ENCODE measurements around the gene TTC38. TPM values are rescaled to one million over a fixed set of nuclear protein-coding genes. Genes with fewer than 3 reads are reported as not detected.
A peak's percentile ranks its signal among the peaks of the same experiment; 100 is the strongest.

The TTC38 gene
- total RNA-seq (24.7 TPM), polyA plus RNA-seq (32.6 TPM)

- WGBS = under 1% methylated on average over 74 of the region's 74 CpGs
Observed at GRCh38 chr22:46267431-46268279, at the start of gene TTC38. Gene TTC38, plus strand, starts transcription at chr22:46268008. Its CDS starts 32 bp downstream, at chr22:46268040.

GRCh38 chr22:46219636-46220035, 48.2 kb upstream of the TTC38 start:
- DNase-seq (ENCODE audit: extremely low spot score) = no peak
- Histone ChIP-seq H3K36me3 (ENCODE audit: insufficient read depth) (peaks cover 2% of the 10 kb centered on the region), H3K27ac (ENCODE audit: low read depth) (no peak overlapping the region), H3K4me3 (ENCODE audit: low read depth, low read length) (no peak overlapping the region), H3K4me1 (ENCODE audit: insufficient read depth) (no peaks in the 10 kb centered on the region)
- 84% methylated on average over 10 of the region's 10 CpGs for WGBS

More at GRCh38 chr22:46267431-46268279, at the start of gene TTC38:
- Histone ChIP-seq H3K36me3 (ENCODE audit: insufficient read depth) (peaks cover 4% of the 10 kb centered on the region), H3K27ac (ENCODE audit: low read depth) (peak within 1 kb of the TSS; percentile 60), H3K4me3 (ENCODE audit: low read depth, low read length) (peak within 1 kb of the TSS; percentile 87), H3K4me1 (ENCODE audit: insufficient read depth) (no peaks in the 10 kb centered on the region)
- DNase-seq (ENCODE audit: extremely low spot score) = peak; percentile 39

GRCh38 chr22:46220921-46221320, 46.9 kb upstream of the TTC38 start:
- Histone ChIP-seq H3K4me1 (ENCODE audit: insufficient read depth) (no peaks in the 10 kb centered on the region), H3K36me3 (ENCODE audit: insufficient read depth) (peaks cover 2% of the 10 kb centered on the region), H3K4me3 (ENCODE audit: low read depth, low read length) (no peak overlapping the region), H3K27ac (ENCODE audit: low read depth) (no peak overlapping the region)
- 94% methylated on average over 5 of the region's 5 CpGs for WGBS
- no peak for DNase-seq (ENCODE audit: extremely low spot score)

GRCh38 chr22:46224044-46224897, 43.5 kb upstream of the TTC38 start:
- Histone ChIP-seq H3K36me3 (ENCODE audit: insufficient read depth) (peaks cover 2% of the 10 kb centered on the region), H3K4me1 (ENCODE audit: insufficient read depth) (no peaks in the 10 kb centered on the region), H3K4me3 (ENCODE audit: low read depth, low read length) (no peak overlapping the region), H3K27ac (ENCODE audit: low read depth) (no peak overlapping the region)
- WGBS = 86% methylated on average over 23 of the region's 23 CpGs
- no peak for DNase-seq (ENCODE audit: extremely low spot score)

GRCh38 chr22:46224898-46225290, 42.9 kb upstream of the TTC38 start:
- Histone ChIP-seq H3K36me3 (ENCODE audit: insufficient read depth) (no peaks in the 10 kb centered on the region), H3K4me1 (ENCODE audit: insufficient read depth) (no peaks in the 10 kb centered on the region), H3K27ac (ENCODE audit: low read depth) (no peak overlapping the region), H3K4me3 (ENCODE audit: low read depth, low read length) (no peak overlapping the region)
- 77% methylated on average over 10 of the region's 10 CpGs for WGBS
- DNase-seq (ENCODE audit: extremely low spot score) = no peak

- Histone ChIP-seq H3K27ac (ENCODE audit: low read depth) (no peak overlapping the region), H3K4me3 (ENCODE audit: low read depth, low read length) (no peak overlapping the region), H3K4me1 (ENCODE audit: insufficient read depth) (no peaks in the 10 kb centered on the region), H3K36me3 (ENCODE audit: insufficient read depth) (no peaks in the 10 kb centered on the region)
- WGBS = 92% methylated on average over 7 of the region's 7 CpGs
- DNase-seq (ENCODE audit: extremely low spot score) = no peak
Observed at GRCh38 chr22:46225631-46226030, 42.2 kb upstream of the TTC38 start.

- Histone ChIP-seq H3K36me3 (ENCODE audit: insufficient read depth) (no peaks in the 10 kb centered on the region), H3K4me3 (ENCODE audit: low read depth, low read length) (no peak overlapping the region), H3K4me1 (ENCODE audit: insufficient read depth) (no peaks in the 10 kb centered on the region), H3K27ac (ENCODE audit: low read depth) (no peak overlapping the region)
- 95% methylated on average over 7 of the region's 7 CpGs for WGBS
- DNase-seq (ENCODE audit: extremely low spot score) = no peak
Observed at GRCh38 chr22:46226577-46226976, 41.2 kb upstream of the TTC38 start.

- Histone ChIP-seq H3K27ac (ENCODE audit: low read depth) (no peak overlapping the region), H3K36me3 (ENCODE audit: insufficient read depth) (peaks cover 2% of the 10 kb centered on the region), H3K4me3 (ENCODE audit: low read depth, low read length) (no peak overlapping the region), H3K4me1 (ENCODE audit: insufficient read depth) (no peaks in the 10 kb centered on the region)
- WGBS = 90% methylated on average over 8 of the region's 8 CpGs
- no peak for DNase-seq (ENCODE audit: extremely low spot score)
Observed at GRCh38 chr22:46229701-46230100, 38.1 kb upstream of the TTC38 start.

- Histone ChIP-seq H3K36me3 (ENCODE audit: insufficient read depth) (peaks cover 2% of the 10 kb centered on the region), H3K4me3 (ENCODE audit: low read depth, low read length) (no peak overlapping the region), H3K27ac (ENCODE audit: low read depth) (no peak overlapping the region), H3K4me1 (ENCODE audit: insufficient read depth) (no peaks in the 10 kb centered on the region)
- no peak for DNase-seq (ENCODE audit: extremely low spot score)
- WGBS = 77% methylated on average over 13 of the region's 13 CpGs
Observed at GRCh38 chr22:46230262-46230901, 37.4 kb upstream of the TTC38 start.

- Histone ChIP-seq H3K27ac (ENCODE audit: low read depth) (no peak overlapping the region), H3K4me3 (ENCODE audit: low read depth, low read length) (no peak overlapping the region), H3K4me1 (ENCODE audit: insufficient read depth) (no peaks in the 10 kb centered on the region), H3K36me3 (ENCODE audit: insufficient read depth) (peaks cover 2% of the 10 kb centered on the region)
- WGBS = 45% methylated on average over 9 of the region's 9 CpGs
- DNase-seq (ENCODE audit: extremely low spot score) = no peak
Observed at GRCh38 chr22:46233231-46233630, 34.6 kb upstream of the TTC38 start.

- H3K36me3 ChIP-seq (ENCODE audit: insufficient read depth) = peaks cover 2% of the 10 kb centered on the region
- no peak overlapping the region for H3K27ac ChIP-seq (ENCODE audit: low read depth)
- H3K4me1 ChIP-seq (ENCODE audit: insufficient read depth) = no peaks in the 10 kb centered on the region
- no peak overlapping the region for H3K4me3 ChIP-seq (ENCODE audit: low read depth, low read length)
- DNase-seq (ENCODE audit: extremely low spot score) = no peak
- WGBS = 93% methylated on average over 12 of the region's 12 CpGs
Observed at GRCh38 chr22:46234969-46235368, 32.8 kb upstream of the TTC38 start.

GRCh38 chr22:46237453-46238124, 30.2 kb upstream of the TTC38 start:
- H3K27ac ChIP-seq (ENCODE audit: low read depth) = no peak overlapping the region
- no peaks in the 10 kb centered on the region for H3K4me1 ChIP-seq (ENCODE audit: insufficient read depth)
- H3K36me3 ChIP-seq (ENCODE audit: insufficient read depth) = no peaks in the 10 kb centered on the region
- 46% methylated on average over 12 of the region's 12 CpGs for whole genome bisulfite sequencing
- no peak overlapping the region for H3K4me3 ChIP-seq (ENCODE audit: low read depth, low read length)
- no peak for DNase-seq (ENCODE audit: extremely low spot score)

- Histone ChIP-seq H3K36me3 (ENCODE audit: insufficient read depth) (no peaks in the 10 kb centered on the region), H3K27ac (ENCODE audit: low read depth) (no peak overlapping the region), H3K4me3 (ENCODE audit: low read depth, low read length) (no peak overlapping the region), H3K4me1 (ENCODE audit: insufficient read depth) (no peaks in the 10 kb centered on the region)
- 77% methylated on average over 16 of the region's 16 CpGs for WGBS
- no peak for DNase-seq (ENCODE audit: extremely low spot score)
Observed at GRCh38 chr22:46238541-46238940, 29.3 kb upstream of the TTC38 start.
